RCC 7860 (cell line): ENCODE data around the gene ZNF74.
"Not testable (repeated sequence)": the region's sequence is repeated elsewhere in the genome, so short reads cannot be mapped to it uniquely, and the experiment has no call there.

Source experiments
- DNase-seq: peaks from one replicate; pipeline ENCODE4 v3.0.0-alpha.2; 2015; ENCODE audit warnings: low spot score
- FAIRE-seq: peaks from 2 replicates; lab custom pipeline; 2012; peaks lifted over from hg19 to GRCh38; lab: Jason Lieb, UNC

Gene ZNF74

GRCh38 chr22:20399866-20400605, 6.1 kb downstream of the ZNF74 start:
- FAIRE-seq (no peak), DNase-seq (no peak)

- FAIRE-seq: no peak
- no peak for DNase-seq
Measured at GRCh38 chr22:20400606-20401375, 6.8 kb downstream of the ZNF74 start.

GRCh38 chr22:20401376-20402014, 7.5 kb downstream of the ZNF74 start:
- DNase-seq (no peak), FAIRE-seq (no peak)

GRCh38 chr22:20402960-20403778, 9.2 kb downstream of the ZNF74 start:
- DNase-seq: no peak
- FAIRE-seq: no peak

- no peak for FAIRE-seq
- DNase-seq: no peak
Measured at GRCh38 chr22:20403779-20404140, 9.8 kb downstream of the ZNF74 start.

- DNase-seq: no peak
- no peak for FAIRE-seq
Measured at GRCh38 chr22:20404881-20405280, 10.9 kb downstream of the ZNF74 start.

GRCh38 chr22:20405291-20405930, 11.5 kb downstream of the ZNF74 start:
- DNase-seq (no peak), FAIRE-seq (no peak)

GRCh38 chr22:20405931-20406685, 12.2 kb downstream of the ZNF74 start:
- DNase-seq (no peak), FAIRE-seq (no peak)

GRCh38 chr22:20406686-20407408, 12.9 kb downstream of the ZNF74 start:
- FAIRE-seq (no peak), DNase-seq (no peak)

- DNase-seq: no peak
- no peak for FAIRE-seq
Measured at GRCh38 chr22:20407829-20408228, 13.9 kb downstream of the ZNF74 start.

GRCh38 chr22:20408891-20409290, 14.9 kb downstream of the ZNF74 start:
- DNase-seq (no peak), FAIRE-seq (no peak)

GRCh38 chr22:20409385-20409784, 15.4 kb downstream of the ZNF74 start:
- not testable (repeated sequence) for FAIRE-seq, DNase-seq

- DNase-seq: no peak
- FAIRE-seq: no peak
Measured at GRCh38 chr22:20412474-20413216, 18.7 kb downstream of the ZNF74 start.

- FAIRE-seq (no peak), DNase-seq (no peak)
Measured at GRCh38 chr22:20413217-20414058, 19.5 kb downstream of the ZNF74 start.

- FAIRE-seq (no peak), DNase-seq (no peak)
Measured at GRCh38 chr22:20414059-20414440, 20.1 kb downstream of the ZNF74 start.

- FAIRE-seq (no peak), DNase-seq (no peak)
Measured at GRCh38 chr22:20414450-20414849, 20.5 kb downstream of the ZNF74 start.

- not testable (repeated sequence) for DNase-seq, FAIRE-seq
Measured at GRCh38 chr22:20415241-20415640, 21.3 kb downstream of the ZNF74 start.
